HL-60 (cell line): ENCODE results near the gene CEACAM18.

Source experiments
- GABPA ChIP-seq: IDR thresholded peaks from 2 replicates; pipeline ENCODE4 v1.6.1; 2012; ENCODE audit warnings: low read depth
- POLR2AphosphoS5 ChIP-seq: IDR thresholded peaks from 2 replicates; pipeline ENCODE4 v1.6.1; 2012; ENCODE audit warnings: low read depth
- TF ChIP-seq, protein P1 (sequence below): IDR thresholded peaks from one replicate; pipeline ENCODE4 v1.5.1; 2011; ENCODE audit warnings: low read length, control low read depth, inconsistent platforms; ENCODE audit not compliant: insufficient read depth
- TF ChIP-seq, protein P2 (sequence below): IDR thresholded peaks from 2 replicates; pipeline ENCODE4 v1.6.1; 2012; ENCODE audit warnings: low read depth; ENCODE audit not compliant: insufficient replicate concordance

DNA sequence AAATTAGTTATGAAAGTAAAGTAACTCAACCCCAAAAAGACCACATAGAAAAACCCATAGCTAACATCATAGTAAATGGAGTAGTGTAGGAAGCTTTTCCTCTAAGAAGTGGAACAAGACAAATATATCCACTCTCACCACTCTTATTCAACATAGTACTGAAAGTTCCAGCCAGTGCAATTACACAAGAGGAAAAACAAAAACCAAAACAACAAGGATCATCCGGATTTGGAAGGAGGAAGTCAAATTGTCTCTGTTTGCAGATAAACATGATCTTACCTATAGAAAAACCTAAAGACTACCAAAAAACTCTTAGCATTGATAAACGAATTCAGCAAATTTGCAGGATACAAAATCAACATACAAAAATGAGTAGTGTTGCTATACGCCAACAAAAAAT, 11.6 kb upstream of the CEACAM18 start:
- TF ChIP-seq, protein P1, sequence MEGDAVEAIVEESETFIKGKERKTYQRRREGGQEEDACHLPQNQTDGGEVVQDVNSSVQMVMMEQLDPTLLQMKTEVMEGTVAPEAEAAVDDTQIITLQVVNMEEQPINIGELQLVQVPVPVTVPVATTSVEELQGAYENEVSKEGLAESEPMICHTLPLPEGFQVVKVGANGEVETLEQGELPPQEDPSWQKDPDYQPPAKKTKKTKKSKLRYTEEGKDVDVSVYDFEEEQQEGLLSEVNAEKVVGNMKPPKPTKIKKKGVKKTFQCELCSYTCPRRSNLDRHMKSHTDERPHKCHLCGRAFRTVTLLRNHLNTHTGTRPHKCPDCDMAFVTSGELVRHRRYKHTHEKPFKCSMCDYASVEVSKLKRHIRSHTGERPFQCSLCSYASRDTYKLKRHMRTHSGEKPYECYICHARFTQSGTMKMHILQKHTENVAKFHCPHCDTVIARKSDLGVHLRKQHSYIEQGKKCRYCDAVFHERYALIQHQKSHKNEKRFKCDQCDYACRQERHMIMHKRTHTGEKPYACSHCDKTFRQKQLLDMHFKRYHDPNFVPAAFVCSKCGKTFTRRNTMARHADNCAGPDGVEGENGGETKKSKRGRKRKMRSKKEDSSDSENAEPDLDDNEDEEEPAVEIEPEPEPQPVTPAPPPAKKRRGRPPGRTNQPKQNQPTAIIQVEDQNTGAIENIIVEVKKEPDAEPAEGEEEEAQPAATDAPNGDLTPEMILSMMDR, result no peak
- TF ChIP-seq POLR2AphosphoS5 (no peak), GABPA (no peak)
- TF ChIP-seq, protein P2, sequence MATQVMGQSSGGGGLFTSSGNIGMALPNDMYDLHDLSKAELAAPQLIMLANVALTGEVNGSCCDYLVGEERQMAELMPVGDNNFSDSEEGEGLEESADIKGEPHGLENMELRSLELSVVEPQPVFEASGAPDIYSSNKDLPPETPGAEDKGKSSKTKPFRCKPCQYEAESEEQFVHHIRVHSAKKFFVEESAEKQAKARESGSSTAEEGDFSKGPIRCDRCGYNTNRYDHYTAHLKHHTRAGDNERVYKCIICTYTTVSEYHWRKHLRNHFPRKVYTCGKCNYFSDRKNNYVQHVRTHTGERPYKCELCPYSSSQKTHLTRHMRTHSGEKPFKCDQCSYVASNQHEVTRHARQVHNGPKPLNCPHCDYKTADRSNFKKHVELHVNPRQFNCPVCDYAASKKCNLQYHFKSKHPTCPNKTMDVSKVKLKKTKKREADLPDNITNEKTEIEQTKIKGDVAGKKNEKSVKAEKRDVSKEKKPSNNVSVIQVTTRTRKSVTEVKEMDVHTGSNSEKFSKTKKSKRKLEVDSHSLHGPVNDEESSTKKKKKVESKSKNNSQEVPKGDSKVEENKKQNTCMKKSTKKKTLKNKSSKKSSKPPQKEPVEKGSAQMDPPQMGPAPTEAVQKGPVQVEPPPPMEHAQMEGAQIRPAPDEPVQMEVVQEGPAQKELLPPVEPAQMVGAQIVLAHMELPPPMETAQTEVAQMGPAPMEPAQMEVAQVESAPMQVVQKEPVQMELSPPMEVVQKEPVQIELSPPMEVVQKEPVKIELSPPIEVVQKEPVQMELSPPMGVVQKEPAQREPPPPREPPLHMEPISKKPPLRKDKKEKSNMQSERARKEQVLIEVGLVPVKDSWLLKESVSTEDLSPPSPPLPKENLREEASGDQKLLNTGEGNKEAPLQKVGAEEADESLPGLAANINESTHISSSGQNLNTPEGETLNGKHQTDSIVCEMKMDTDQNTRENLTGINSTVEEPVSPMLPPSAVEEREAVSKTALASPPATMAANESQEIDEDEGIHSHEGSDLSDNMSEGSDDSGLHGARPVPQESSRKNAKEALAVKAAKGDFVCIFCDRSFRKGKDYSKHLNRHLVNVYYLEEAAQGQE, result no peak
